UCSD-AML1 (cell line): ENCODE measurements around the gene PCCB.
"Not testable (repeated sequence)": the region's sequence is repeated elsewhere in the genome, so short reads cannot be mapped to it uniquely, and the experiment has no call there.

Experiments
- DNase-seq: peaks from one replicate; lab custom pipeline; 2025; ENCODE audit not compliant: unreplicated experiment; lab: John Stamatoyannopoulos, UW

The PCCB gene

DNA sequence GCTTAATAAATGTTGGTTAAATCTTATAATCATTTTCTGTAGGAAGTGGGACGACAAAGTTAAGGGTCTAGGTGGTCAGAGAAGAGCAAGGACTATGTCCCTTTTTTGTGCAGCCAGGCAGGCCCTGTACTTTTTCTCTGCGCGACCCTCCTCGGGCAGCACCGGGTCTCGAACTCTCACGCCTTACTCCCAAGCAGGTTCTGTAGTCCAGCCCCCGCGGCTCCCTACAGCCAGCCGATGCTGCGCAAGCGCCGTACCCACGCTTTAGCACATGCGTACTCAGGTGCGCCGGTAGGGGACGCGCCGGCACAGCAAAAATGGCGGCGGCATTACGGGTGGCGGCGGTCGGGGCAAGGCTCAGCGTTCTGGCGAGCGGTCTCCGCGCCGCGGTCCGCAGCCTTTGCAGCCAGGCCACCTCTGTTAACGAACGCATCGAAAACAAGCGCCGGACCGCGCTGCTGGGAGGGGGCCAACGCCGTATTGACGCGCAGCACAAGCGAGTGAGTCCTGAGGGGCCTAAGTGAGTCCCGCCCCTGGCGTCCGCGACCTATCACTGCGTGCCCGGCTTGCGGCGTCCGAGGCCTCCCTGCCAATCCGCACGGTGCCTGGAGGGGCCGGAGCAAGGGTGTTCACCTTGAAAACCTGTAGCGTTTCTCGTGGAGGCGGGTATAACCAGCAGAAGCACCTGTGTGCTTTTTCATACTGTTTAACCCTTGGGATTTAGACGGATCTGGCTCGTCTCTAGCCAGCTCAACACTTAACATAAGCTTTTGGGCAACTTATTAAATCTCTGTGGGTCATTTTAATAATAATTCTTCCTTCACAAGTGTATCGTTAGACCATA, at the start of gene PCCB:
Gene PCCB (plus strand): TSS at position 282 of the 844 bp plus-strand sequence. CDS start 36 bp downstream, at position 318.
- peak; percentile 95 for DNase-seq

DNA sequence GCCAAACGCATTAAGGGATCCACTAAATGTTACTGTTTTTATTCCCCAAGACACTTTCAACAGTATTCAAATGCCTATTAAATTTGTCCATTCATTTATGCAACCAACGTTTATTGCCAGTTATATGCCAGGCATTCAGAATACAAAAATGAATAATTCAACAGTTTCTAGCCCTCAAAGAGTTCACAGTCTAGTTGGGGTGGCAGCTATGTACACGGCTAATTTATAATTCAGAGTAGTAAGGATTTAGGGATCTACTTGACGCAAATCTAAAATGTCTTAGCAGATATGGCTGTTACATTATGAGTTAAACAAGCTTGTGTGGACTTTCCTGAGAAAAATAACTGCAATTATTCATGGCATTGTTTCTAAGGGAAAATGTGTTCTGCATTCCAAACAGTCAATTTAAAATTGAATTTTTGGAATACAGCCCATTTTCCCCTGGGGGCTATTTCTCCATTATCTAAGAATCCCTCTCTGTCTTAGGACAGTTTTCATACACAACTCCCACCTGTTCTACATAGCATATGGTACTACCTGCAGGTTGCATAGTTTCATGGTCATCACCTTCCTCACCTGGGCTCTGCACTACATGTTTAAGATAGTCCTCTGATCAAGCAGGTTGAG, 42.5 kb upstream of the PCCB start:
- no peak for DNase-seq

- no peak for DNase-seq
Measured at GRCh38 chr3:136209921-136210320, 40.2 kb upstream of the PCCB start.

GRCh38 chr3:136211547-136211946, 38.6 kb upstream of the PCCB start:
- no peak for DNase-seq

DNA sequence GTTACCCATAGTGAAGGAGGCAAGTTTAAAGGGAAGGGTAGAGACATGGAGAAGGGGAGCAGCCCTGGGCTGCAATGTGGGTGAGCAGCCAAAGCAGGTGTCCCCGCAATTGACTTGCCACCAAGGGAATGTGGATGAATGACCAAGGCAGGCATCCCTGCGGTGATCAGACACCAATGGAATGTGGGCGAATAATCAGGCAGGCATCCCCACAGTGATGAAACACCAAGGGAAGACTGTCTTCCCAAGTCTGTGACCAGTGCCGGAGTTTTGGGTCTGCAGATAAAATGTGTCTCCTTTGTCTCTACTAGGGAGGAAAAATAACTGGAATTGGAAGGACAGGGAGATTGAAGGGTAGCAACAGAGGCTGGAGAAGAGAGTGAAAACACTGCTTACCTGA, 27.4 kb upstream of the PCCB start:
- DNase-seq, result not testable (repeated sequence)

GRCh38 chr3:136232413-136232812, 17.7 kb upstream of the PCCB start:
- no peak for DNase-seq

DNA sequence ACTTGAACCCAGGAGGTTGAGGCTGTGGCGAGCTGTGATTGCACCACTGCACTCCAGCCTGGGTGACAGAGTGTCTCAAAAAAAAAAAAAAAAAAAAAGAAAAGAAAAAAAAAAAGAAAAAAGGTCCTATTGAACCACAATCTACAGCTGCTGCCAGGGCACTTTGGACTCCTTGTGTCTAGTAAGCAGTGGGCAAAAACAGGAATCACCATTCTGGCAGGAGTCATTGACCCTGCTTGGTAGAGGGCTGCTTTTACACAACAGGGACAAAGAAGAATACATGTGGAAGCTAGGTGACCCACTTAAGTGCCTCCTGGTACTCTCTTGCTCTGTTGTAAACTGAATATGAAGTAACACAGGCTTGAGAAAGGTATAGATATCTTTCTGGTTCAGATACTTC, 14.6 kb upstream of the PCCB start:
- DNase-seq, result no peak

DNA sequence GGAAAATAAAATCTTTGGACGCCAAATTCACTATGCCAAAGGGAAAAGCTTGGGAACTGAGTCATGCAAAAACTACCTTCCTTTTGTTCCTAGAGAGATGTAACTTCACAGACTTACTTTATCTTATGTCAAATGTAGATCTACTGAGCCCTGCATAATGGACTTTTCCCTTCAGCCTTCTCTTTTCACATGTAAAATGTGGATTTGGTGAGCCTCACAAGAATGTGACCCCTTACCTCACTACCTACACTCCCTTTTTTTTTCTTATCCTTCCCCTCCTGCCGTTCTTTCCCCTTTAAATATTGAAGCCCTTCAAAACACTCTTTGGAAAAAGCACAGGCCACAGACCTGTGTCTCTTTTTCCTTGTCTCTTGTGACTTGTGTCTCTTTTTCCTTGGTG, 14.0 kb upstream of the PCCB start:
- no peak for DNase-seq

DNA sequence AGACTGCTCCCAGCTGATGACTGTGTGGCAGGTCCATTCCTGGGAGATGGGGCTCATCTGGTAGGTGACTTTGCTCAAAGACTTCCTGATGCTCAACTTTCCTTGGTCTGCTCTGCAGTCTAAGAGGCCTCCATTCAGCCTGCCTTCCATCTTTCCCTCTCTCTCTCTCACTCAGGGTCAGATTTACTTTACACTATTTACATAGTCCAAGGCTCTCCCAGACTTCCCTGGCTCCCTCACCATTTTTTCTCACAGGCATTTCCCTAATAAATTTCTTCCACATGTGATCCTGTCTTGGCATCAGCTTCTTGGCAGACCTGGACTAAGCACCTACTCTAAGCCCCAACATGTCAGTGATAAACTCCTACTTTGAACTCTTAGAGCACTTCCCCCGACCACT, 13.0 kb upstream of the PCCB start:
- DNase-seq, result no peak

DNA sequence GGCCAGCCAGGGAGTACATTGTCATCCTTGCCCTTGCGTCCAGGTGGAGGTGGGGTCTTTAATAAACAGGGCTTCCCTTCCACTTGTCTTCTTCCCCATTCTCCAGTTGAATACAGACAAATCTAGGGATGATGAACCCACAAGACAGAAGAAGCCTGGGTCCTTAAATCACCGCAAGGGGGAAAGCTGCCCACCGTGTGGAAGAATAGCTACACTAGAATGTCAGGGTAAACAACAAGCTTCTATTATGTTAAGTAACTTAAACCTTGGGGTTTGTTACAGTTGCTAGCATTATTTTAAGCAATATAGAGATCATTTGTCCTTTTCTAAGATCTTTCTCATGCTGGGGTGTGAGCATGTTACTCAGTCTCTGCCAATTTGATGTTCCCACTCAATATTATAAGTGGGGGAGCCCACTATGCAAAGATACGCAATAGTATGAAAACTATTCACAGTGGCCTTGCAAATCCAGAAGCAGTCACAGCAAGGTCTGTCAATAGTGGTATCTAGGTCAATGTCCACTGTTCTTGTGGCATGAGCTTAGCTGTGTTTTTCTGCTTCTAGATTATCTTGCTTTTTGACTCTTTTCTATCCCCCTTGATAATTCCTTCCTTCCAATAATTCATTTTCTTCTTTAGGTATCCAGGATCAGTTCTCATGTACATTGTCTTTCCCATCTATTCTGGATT, 12.0 kb upstream of the PCCB start:
- DNase-seq, result no peak

DNA sequence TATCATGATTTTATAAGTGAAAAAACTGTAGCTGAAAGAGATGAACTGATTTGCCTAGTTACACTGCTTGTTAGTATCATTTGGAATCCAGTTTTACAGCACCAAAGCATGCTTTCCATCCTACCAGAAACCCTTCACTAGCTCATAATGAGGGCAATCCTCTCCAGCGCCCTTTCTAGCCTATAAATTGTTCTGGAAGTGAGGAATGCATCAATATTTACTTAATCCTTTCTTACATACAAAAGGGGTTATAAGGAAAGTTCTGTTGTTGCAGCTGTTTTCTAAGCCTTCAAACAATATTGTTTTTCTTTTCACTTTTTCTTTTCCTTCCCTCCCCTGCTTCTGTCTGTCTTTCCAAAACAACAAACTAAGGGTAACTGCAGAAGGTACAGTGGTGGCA, 11.0 kb upstream of the PCCB start:
- no peak for DNase-seq

DNA sequence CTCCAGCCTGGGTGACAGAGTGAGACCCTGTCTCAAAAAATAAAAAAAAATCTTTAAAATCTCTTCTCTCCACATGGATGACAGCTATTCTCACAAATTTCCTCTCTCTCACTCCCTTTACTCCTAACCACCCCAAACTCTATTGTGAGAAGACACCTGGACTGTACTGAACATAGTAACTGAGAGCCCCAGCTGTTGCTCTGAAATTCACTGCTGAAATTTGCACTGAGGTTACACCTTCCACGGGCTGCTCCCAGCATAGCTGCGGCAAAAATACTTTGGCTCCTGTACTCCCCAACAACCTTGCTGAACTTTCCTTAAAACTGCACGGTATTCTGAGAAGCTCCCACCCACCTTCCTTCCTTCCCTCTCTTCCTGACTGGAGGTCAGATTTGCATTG, 4.4 kb upstream of the PCCB start:
- DNase-seq, result no peak

- DNase-seq, result no peak
Measured at GRCh38 chr3:136247436-136247835, 2.7 kb upstream of the PCCB start.

GRCh38 chr3:136247855-136248590, 2.1 kb upstream of the PCCB start:
- DNase-seq, result no peak

GRCh38 chr3:136249091-136249490, 1.0 kb upstream of the PCCB start:
- DNase-seq, result no peak

- no peak for DNase-seq
Measured at GRCh38 chr3:136249593-136249992, 547 bp upstream of the PCCB start.

DNA sequence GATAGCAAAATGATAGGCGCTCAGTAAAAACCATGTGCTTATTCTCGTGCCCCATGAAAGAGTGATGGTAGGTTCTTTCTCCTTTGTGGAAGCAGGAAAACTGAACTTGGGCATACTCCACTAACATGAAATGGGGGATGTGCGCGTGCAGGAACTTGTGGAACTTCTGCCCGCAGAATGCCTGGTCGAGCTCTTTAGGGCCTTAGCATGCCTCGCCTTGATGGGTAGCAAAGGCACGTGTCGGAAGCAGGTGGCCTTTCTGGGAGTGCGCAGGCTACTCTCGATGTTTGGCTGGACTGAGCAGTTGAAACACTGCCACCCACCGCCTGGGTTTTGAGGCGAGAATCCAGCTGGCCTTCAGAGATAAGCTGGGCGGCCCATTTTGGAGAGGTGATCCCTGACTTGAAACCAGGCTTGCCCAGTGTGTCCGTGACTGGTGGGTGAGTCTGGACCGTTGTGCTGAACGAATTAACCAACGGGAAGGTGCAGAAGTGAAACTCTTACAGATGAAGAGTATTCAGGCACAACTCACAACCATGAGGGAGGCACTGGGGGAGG, 842 bp downstream of the PCCB start:
- DNase-seq, result peak; percentile 74

DNA sequence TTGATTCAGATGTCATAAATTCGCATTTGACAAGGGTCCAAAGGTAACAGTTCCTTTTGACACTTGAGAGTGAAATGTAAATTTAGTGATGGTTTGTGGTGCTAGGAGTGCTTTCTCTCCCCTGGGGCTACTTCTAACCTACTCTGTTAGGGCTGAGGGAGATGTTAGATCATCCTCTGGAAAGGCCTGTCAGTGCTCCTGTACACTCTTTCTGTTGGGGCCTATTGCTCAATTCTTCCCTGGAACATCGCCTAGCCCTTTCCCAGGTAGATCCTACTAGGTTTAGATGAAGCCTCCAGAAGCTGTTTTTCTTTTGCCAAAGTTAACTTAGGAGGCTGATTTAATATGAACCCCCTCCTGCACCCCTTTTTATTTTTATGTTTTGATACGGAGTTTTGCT, 1.4 kb downstream of the PCCB start:
- no peak for DNase-seq

- no peak for DNase-seq
Measured at GRCh38 chr3:136255672-136256406, 5.7 kb downstream of the PCCB start.

GRCh38 chr3:136258199-136258598, 8.1 kb downstream of the PCCB start:
- DNase-seq, result no peak
